Gastrocnemius medialis (tissue), 4 donors: ENCODE measurements around the gene ZC3H6. TPM values are rescaled to one million over a fixed set of nuclear protein-coding genes. Genes with fewer than 3 reads are reported as not detected.

Source experiments
- ATAC-seq, 2 donors: fragments of 150-250 bp; one replicate each; pipeline ENCODE4 v1.9.1; 2016
- DNase-seq, 2 donors: peaks; one replicate each; pipeline ENCODE4 v3.0.0-alpha.2; 2019
- H3K27ac ChIP-seq, 4 donors: fragments of 200-600 bp; sonication (generic); 1 replicate in 1 of 4; 2 replicates in 3 of 4; pipeline ENCODE4 v1.5.1; 2016 to 2018; ENCODE audit warnings: mild to moderate bottlenecking in 2 of 4, moderate library complexity in 1 of 4
- H3K27me3 ChIP-seq, 3 donors: fragments of 200-600 bp; sonication (generic) in 2 of 3; 1 replicate in 1 of 3; 2 replicates in 2 of 3; pipeline versions ENCODE4 v1.5.1 to v1.6.0; 2016 to 2019; ENCODE audit warnings: mild to moderate bottlenecking in 1 of 3, moderate library complexity in 1 of 3
- H3K36me3 ChIP-seq, 2 donors: fragments of 200-600 bp; sonication (generic) in 1 of 2; one replicate each; pipeline ENCODE4 v1.5.1; 2017 to 2018
- H3K4me1 ChIP-seq, 2 donors: fragments of 200-600 bp; sonication (generic) in 1 of 2; one replicate each; pipeline ENCODE4 v1.5.1; 2016 to 2017; ENCODE audit warnings: mild to moderate bottlenecking in 2 of 2
- H3K4me3 ChIP-seq, 4 donors: fragments of 200-600 bp; sonication (generic) in 3 of 4; 1 replicate in 1 of 4; 2 replicates in 3 of 4; pipeline ENCODE4 v1.5.1; 2016 to 2019; ENCODE audit warnings: mild to moderate bottlenecking in 2 of 4
- H3K9me3 ChIP-seq, 3 donors: fragments of 200-600 bp; sonication (generic) in 2 of 3; 1 replicate in 1 of 3; 2 replicates in 2 of 3; pipeline ENCODE4 v1.5.1; 2016 to 2019
- CTCF ChIP-seq, 5 experiments: fragments of 450-650 bp in 3 of 5; fragments of 200-600 bp in 2 of 5; sonication (generic) in 2 of 5; IDR thresholded peaks in 4 of 5; conservative IDR thresholded peaks in 1 of 5; 1 replicate in 4 of 5; 2 replicates in 1 of 5; pipeline ENCODE4 v1.5.1; 2016 to 2019; ENCODE audit warnings: antibody characterized with exemption in 5 of 5, mild to moderate bottlenecking in 3 of 5, moderate library complexity in 3 of 5
- POLR2A ChIP-seq, 2 donors: fragments of 450-650 bp; IDR thresholded peaks; one replicate each; pipeline ENCODE4 v1.6.1; 2017; ENCODE audit warnings: antibody characterized with exemption in 2 of 2, mild to moderate bottlenecking in 2 of 2, moderate library complexity in 2 of 2
- in situ Hi-C, 4 donors: fragments of 200-750 bp; cut with MboI; loops; one replicate each; pipeline versions ENCODE4 v1.15.0 to v1.8.0; 2017; ENCODE audit warnings: low sequenced_read_pairs in 4 of 4
- intact Hi-C: fragments of 100-400 bp; cut with DNase I; formaldehyde crosslinking; loops from one replicate; pipeline ENCODE4 v1.15.1; 2023; ENCODE audit warnings: low total_unique reads
- total RNA-seq, 4 donors: library from RNA; depleted of rRNA; stranded (reverse); fragments of >200 nt; gene quantifications; one replicate each; pipeline versions ENCODE4 v1.1.0 to v1.2.3, GENCODE V29; 2016

ZC3H6 gene
- total RNA-seq, 4 donors from 2014 or later, result 6.3 to 15.1 (median 9.9) TPM

- no peak for DNase-seq
- no peak overlapping the region for H3K27ac ChIP-seq
- peaks cover 0 to 3% of the 10 kb centered on the region in 2 donors for H3K4me1 ChIP-seq
- intact Hi-C loops, result no loop called here
- in situ Hi-C loops, result no loop called here
- no peaks in the 10 kb centered on the region for H3K9me3 ChIP-seq
- no peak for ATAC-seq
- no peak for TF ChIP-seq CTCF (IDR thresholded peaks at IDR 0.05 in 4 of 5, conservative IDR thresholded peaks at IDR 0.05 in 1 of 5)
- TF ChIP-seq POLR2A (IDR thresholded peaks at IDR 0.05), result no peak
- no peak overlapping the region for H3K4me3 ChIP-seq
- H3K27me3 ChIP-seq, result no peaks in the 10 kb centered on the region
- H3K36me3 ChIP-seq, result peaks cover 0 to 17% of the 10 kb centered on the region in 2 donors
Measured at GRCh38 chr2:112301171-112301584, 25.8 kb downstream of the ZC3H6 start.

GRCh38 chr2:112301973-112302372 lies 26.6 kb downstream of the ZC3H6 start:
- intact Hi-C loops, result no loop called here
- DNase-seq, result no peak
- in situ Hi-C loops, result no loop called here
- no peaks in the 10 kb centered on the region for H3K27me3 ChIP-seq
- ATAC-seq, result no peak
- peaks cover 0 to 22% of the 10 kb centered on the region in 2 donors for H3K36me3 ChIP-seq
- no peaks in the 10 kb centered on the region for H3K9me3 ChIP-seq
- no peak overlapping the region for H3K27ac ChIP-seq
- H3K4me3 ChIP-seq, result no peak overlapping the region
- no peak for TF ChIP-seq POLR2A (IDR thresholded peaks at IDR 0.05)
- TF ChIP-seq CTCF (IDR thresholded peaks at IDR 0.05 in 4 of 5, conservative IDR thresholded peaks at IDR 0.05 in 1 of 5), result no peak
- no peaks in the 10 kb centered on the region for H3K4me1 ChIP-seq

- H3K27ac ChIP-seq, result peak overlapping the region in 1 of 4 donors; percentile 14
- TF ChIP-seq POLR2A (IDR thresholded peaks at IDR 0.05) (no peak), CTCF (IDR thresholded peaks at IDR 0.05 in 4 of 5, conservative IDR thresholded peaks at IDR 0.05 in 1 of 5) (no peak)
- H3K4me1 ChIP-seq, result no peaks in the 10 kb centered on the region
- ATAC-seq (no peak), DNase-seq (no peak)
- no peaks in the 10 kb centered on the region for H3K27me3 ChIP-seq
- no peaks in the 10 kb centered on the region for H3K9me3 ChIP-seq
- no peak overlapping the region for H3K4me3 ChIP-seq
- in situ Hi-C loops (no loop called here), intact Hi-C loops (no loop called here)
- peaks cover 0 to 25% of the 10 kb centered on the region in 2 donors for H3K36me3 ChIP-seq
Measured at GRCh38 chr2:112304298-112304941, 29.0 kb downstream of the ZC3H6 start.

- H3K27me3 ChIP-seq, result no peaks in the 10 kb centered on the region
- TF ChIP-seq CTCF (IDR thresholded peaks at IDR 0.05 in 4 of 5, conservative IDR thresholded peaks at IDR 0.05 in 1 of 5), result no peak
- no peak for TF ChIP-seq POLR2A (IDR thresholded peaks at IDR 0.05)
- in situ Hi-C loops (no loop called here), intact Hi-C loops (no loop called here)
- no peaks in the 10 kb centered on the region for H3K4me1 ChIP-seq
- ATAC-seq (no peak), DNase-seq (no peak)
- H3K27ac ChIP-seq, result no peak overlapping the region
- peaks cover 0 to 29% of the 10 kb centered on the region in 2 donors for H3K36me3 ChIP-seq
- H3K9me3 ChIP-seq, result no peaks in the 10 kb centered on the region
- H3K4me3 ChIP-seq, result no peak overlapping the region
Measured at GRCh38 chr2:112305132-112305531, 29.7 kb downstream of the ZC3H6 start.

- H3K9me3 ChIP-seq, result no peaks in the 10 kb centered on the region
- H3K27me3 ChIP-seq, result no peaks in the 10 kb centered on the region
- no peaks in the 10 kb centered on the region for H3K4me1 ChIP-seq
- in situ Hi-C loops (no loop called here), intact Hi-C loops (loop anchor here (5.0 kb wide), 1 partner anchor 54 kb away; the partner anchor contains the start of gene ZC3H8)
- no peak for ATAC-seq
- no peak overlapping the region for H3K27ac ChIP-seq
- no peak for DNase-seq
- no peak for TF ChIP-seq CTCF (IDR thresholded peaks at IDR 0.05 in 4 of 5, conservative IDR thresholded peaks at IDR 0.05 in 1 of 5)
- no peak for TF ChIP-seq POLR2A (IDR thresholded peaks at IDR 0.05)
- peaks cover 0 to 27% of the 10 kb centered on the region in 2 donors for H3K36me3 ChIP-seq
- no peak overlapping the region for H3K4me3 ChIP-seq
Measured at GRCh38 chr2:112310906-112311305, 35.5 kb downstream of the ZC3H6 start.
